HEK293 (cell line): ENCODE results near the gene RXYLT1.
A peak's percentile ranks its signal among the peaks of the same experiment; 100 is the strongest.

Experiments
- CTCF ChIA-PET: fragments of 350-600 bp; formaldehyde crosslinking; extraction: SDS; loops from one replicate; lab custom pipeline; 2021; ENCODE audit warnings: antibody characterized with exemption; lab: Yijun Ruan, JAX
- POLR2A ChIA-PET: fragments of 300-600 bp; formaldehyde crosslinking; extraction: SDS; loops from one replicate; lab custom pipeline; 2020; ENCODE audit warnings: antibody characterized with exemption, inconsistent platforms; lab: Yijun Ruan, JAX
- H3K27ac ChIP-seq: fragments of 200-500 bp; sonication (Bioruptor generic); 2 replicates; pipeline ENCODE4 v1.5.1; 2014; ENCODE audit warnings: low read depth, low read length, control low read depth, inconsistent platforms; ENCODE audit errors: extremely low read depth
- H3K36me3 ChIP-seq, 2 experiments: fragments of 200-500 bp in 1 of 2; sonication (Bioruptor generic) in 1 of 2; 1 replicate in 1 of 2; 2 replicates in 1 of 2; pipeline ENCODE4 v1.5.1; 2014 to 2017; ENCODE audit warnings: inconsistent platforms in 2 of 2, low read length in 2 of 2; ENCODE audit not compliant: control insufficient read depth in 2 of 2, insufficient read depth in 1 of 2
- H3K4me1 ChIP-seq: fragments of 200-500 bp; sonication (Bioruptor generic); 2 replicates; pipeline ENCODE4 v1.5.1; 2014; ENCODE audit warnings: mild to moderate bottlenecking, low read length, inconsistent platforms; ENCODE audit not compliant: control insufficient read depth, insufficient read depth
- H3K4me3 ChIP-seq: 2 replicates; pipeline ENCODE4 v1.5.1; 2011; ENCODE audit warnings: low read depth, mild to moderate bottlenecking, control low read depth, low read length, moderate library complexity
- H3K9me3 ChIP-seq: fragments of 200-500 bp; sonication (Bioruptor generic); 2 replicates; pipeline ENCODE4 v1.5.1; 2014; ENCODE audit warnings: low read depth, low read length, inconsistent platforms; ENCODE audit not compliant: control insufficient read depth, insufficient read depth
- MYNN ChIP-seq: fragments of 450-650 bp; formaldehyde crosslinking; IDR thresholded peaks from 2 replicates; pipeline ENCODE4 v1.5.1; 2016; ENCODE audit warnings: missing biosample characterization, missing genetic modification characterization, borderline replicate concordance
- SP3 ChIP-seq: fragments of 450-650 bp; formaldehyde crosslinking; IDR thresholded peaks from 2 replicates; pipeline ENCODE4 v1.5.1; 2016; ENCODE audit warnings: missing biosample characterization, missing genetic modification characterization
- ZEB2 ChIP-seq: fragments of 450-650 bp; formaldehyde crosslinking; IDR thresholded peaks from 2 replicates; pipeline ENCODE4 v1.5.1; 2016; ENCODE audit warnings: missing biosample characterization, missing genetic modification characterization
- ZFHX2 ChIP-seq: fragments of 450-650 bp; formaldehyde crosslinking; conservative IDR thresholded peaks from 2 replicates; pipeline ENCODE4 v1.5.1; 2016; ENCODE audit warnings: missing biosample characterization, missing genetic modification characterization
- ZFP37 ChIP-seq: fragments of 450-650 bp; formaldehyde crosslinking; IDR thresholded peaks from 2 replicates; pipeline ENCODE4 v1.5.1; 2016; ENCODE audit warnings: missing biosample characterization, missing genetic modification characterization
- ZNF112 ChIP-seq: fragments of 450-650 bp; formaldehyde crosslinking; IDR thresholded peaks from 2 replicates; pipeline ENCODE4 v1.5.0; 2017; ENCODE audit warnings: missing biosample characterization, missing genetic modification characterization
- ZNF133 ChIP-seq: fragments of 450-650 bp; formaldehyde crosslinking; IDR thresholded peaks from 2 replicates; pipeline ENCODE4 v1.5.1; 2016; ENCODE audit warnings: missing biosample characterization, missing genetic modification characterization
- ZNF202 ChIP-seq: fragments of 450-650 bp; formaldehyde crosslinking; IDR thresholded peaks from 2 replicates; pipeline ENCODE4 v1.5.1; 2016; ENCODE audit warnings: missing biosample characterization, missing genetic modification characterization, borderline replicate concordance
- ZNF274 ChIP-seq, 2 experiments: fragments of 200-500 bp in 1 of 2; fragments of 450-650 bp in 1 of 2; sonication (Bioruptor generic) in 1 of 2; formaldehyde crosslinking in 1 of 2; IDR thresholded peaks; 2 replicates each; pipeline versions ENCODE4 v1.5.1 to v1.6.1; 2014 to 2016; ENCODE audit warnings: borderline replicate concordance in 1 of 2, inconsistent platforms in 1 of 2, low read length in 1 of 2, missing biosample characterization in 1 of 2, missing genetic modification characterization in 1 of 2
- ZNF391 ChIP-seq: fragments of 450-650 bp; formaldehyde crosslinking; IDR thresholded peaks from 2 replicates; pipeline ENCODE4 v1.5.1; 2016; ENCODE audit warnings: low read depth, missing biosample characterization, missing genetic modification characterization, borderline replicate concordance
- ZNF433 ChIP-seq: fragments of 450-650 bp; formaldehyde crosslinking; IDR thresholded peaks from 2 replicates; pipeline ENCODE4 v1.5.1; 2016; ENCODE audit warnings: missing biosample characterization, missing genetic modification characterization, low read depth
- ZNF48 ChIP-seq: fragments of 450-650 bp; formaldehyde crosslinking; IDR thresholded peaks from 2 replicates; pipeline ENCODE4 v1.5.1; 2016; ENCODE audit warnings: missing biosample characterization, missing genetic modification characterization
- ZNF521 ChIP-seq: fragments of 450-650 bp; formaldehyde crosslinking; IDR thresholded peaks from 2 replicates; pipeline ENCODE4 v1.5.1; 2017; ENCODE audit warnings: missing biosample characterization, mild to moderate bottlenecking, missing genetic modification characterization
- ZNF544 ChIP-seq: fragments of 450-650 bp; formaldehyde crosslinking; IDR thresholded peaks from 2 replicates; pipeline ENCODE4 v1.5.0; 2017; ENCODE audit warnings: missing biosample characterization, missing genetic modification characterization
- ZNF548 ChIP-seq: fragments of 450-650 bp; formaldehyde crosslinking; IDR thresholded peaks from 2 replicates; pipeline ENCODE4 v1.5.1; 2016; ENCODE audit warnings: missing biosample characterization, missing genetic modification characterization
- ZNF549 ChIP-seq: fragments of 450-650 bp; IDR thresholded peaks from 2 replicates; pipeline ENCODE4 v1.5.1; 2018; ENCODE audit warnings: missing biosample characterization, missing genetic modification characterization, mild to moderate bottlenecking, inconsistent platforms, moderate library complexity
- ZNF600 ChIP-seq: fragments of 450-650 bp; formaldehyde crosslinking; IDR thresholded peaks from 2 replicates; pipeline ENCODE4 v1.5.1; 2016; ENCODE audit warnings: missing biosample characterization, missing genetic modification characterization
- ZNF658 ChIP-seq: fragments of 450-650 bp; formaldehyde crosslinking; IDR thresholded peaks from 2 replicates; pipeline ENCODE4; 2016; ENCODE audit warnings: missing biosample characterization, missing genetic modification characterization
- ZNF670 ChIP-seq: fragments of 450-650 bp; formaldehyde crosslinking; IDR thresholded peaks from 2 replicates; pipeline ENCODE4 v1.5.1; 2016; ENCODE audit warnings: missing biosample characterization, missing genetic modification characterization, low read depth
- ZNF677 ChIP-seq: fragments of 450-650 bp; IDR thresholded peaks from 2 replicates; pipeline ENCODE4 v1.5.0; 2018; ENCODE audit warnings: missing biosample characterization, mild to moderate bottlenecking, missing genetic modification characterization, moderate library complexity
- ZXDB ChIP-seq: fragments of 450-650 bp; formaldehyde crosslinking; IDR thresholded peaks from 2 replicates; pipeline ENCODE4 v1.5.1; 2016; ENCODE audit warnings: missing biosample characterization, missing genetic modification characterization
- TF ChIP-seq, protein P1 (sequence below): fragments of 450-650 bp; formaldehyde crosslinking; IDR thresholded peaks from 2 replicates; pipeline ENCODE4 v1.5.1; 2016; ENCODE audit warnings: missing biosample characterization, missing genetic modification characterization
- TF ChIP-seq, protein P2 (sequence below): fragments of 450-650 bp; formaldehyde crosslinking; IDR thresholded peaks from 2 replicates; pipeline ENCODE4 v1.5.1; 2016; ENCODE audit warnings: missing biosample characterization, missing genetic modification characterization, borderline replicate concordance
- TF ChIP-seq, protein P3 (sequence below): fragments of 450-650 bp; formaldehyde crosslinking; IDR thresholded peaks from 2 replicates; pipeline ENCODE4 v1.5.1; 2017; ENCODE audit warnings: missing biosample characterization, missing genetic modification characterization
- TF ChIP-seq, protein P4 (sequence below): fragments of 450-650 bp; formaldehyde crosslinking; IDR thresholded peaks from 2 replicates; pipeline ENCODE4 v1.5.1; 2016; ENCODE audit warnings: missing biosample characterization, missing genetic modification characterization

RXYLT1 gene, protein sequence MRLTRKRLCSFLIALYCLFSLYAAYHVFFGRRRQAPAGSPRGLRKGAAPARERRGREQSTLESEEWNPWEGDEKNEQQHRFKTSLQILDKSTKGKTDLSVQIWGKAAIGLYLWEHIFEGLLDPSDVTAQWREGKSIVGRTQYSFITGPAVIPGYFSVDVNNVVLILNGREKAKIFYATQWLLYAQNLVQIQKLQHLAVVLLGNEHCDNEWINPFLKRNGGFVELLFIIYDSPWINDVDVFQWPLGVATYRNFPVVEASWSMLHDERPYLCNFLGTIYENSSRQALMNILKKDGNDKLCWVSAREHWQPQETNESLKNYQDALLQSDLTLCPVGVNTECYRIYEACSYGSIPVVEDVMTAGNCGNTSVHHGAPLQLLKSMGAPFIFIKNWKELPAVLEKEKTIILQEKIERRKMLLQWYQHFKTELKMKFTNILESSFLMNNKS

DNA sequence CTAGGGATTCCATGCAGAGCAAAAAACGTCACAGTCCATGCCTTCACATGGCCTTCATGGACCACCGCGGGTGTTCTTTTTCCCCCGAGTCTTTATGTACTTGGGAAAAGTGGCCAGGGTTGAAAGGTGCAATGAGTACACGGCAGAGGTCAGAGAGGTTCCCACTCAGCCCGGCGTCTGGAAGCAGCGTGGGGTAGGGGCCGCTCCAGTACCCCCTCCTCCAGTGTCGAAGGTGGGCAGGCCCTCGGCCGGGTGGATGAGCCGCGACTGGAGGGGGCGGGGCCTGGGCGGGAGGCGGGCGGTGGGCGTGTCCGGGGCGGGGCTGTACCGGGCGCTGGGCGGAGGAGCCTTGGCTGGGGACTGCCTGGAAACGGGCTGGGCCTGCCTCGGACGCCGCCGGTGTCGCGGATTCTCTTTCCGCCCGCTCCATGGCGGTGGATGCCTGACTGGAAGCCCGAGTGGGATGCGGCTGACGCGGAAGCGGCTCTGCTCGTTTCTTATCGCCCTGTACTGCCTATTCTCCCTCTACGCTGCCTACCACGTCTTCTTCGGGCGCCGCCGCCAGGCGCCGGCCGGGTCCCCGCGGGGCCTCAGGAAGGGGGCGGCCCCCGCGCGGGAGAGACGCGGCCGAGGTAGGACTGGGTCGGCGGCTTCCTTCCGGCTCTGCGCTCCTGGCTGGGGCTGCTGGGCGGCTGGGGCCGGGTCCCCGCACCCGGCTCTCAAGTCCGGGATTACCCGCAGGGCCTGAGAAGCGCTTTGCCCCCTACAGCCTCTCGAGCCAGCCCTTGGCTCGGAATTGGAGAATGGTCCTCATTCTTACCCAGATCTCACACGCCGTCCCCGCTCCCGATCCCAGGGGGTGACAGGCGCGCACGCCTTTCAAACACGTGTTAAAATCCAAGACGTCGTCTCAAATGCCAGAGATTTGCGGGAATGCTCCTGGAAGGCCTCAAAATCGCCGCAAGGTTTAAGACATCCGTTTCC lies at the start of gene RXYLT1:
Gene RXYLT1 (plus strand): TSS at position 412 of the 984 bp plus-strand sequence. CDS start 52 bp downstream, at position 464.
- H3K4me3 ChIP-seq: peak within 1 kb of the TSS; percentile 79
- H3K9me3 ChIP-seq: no peaks in the 10 kb centered on the region
- H3K4me1 ChIP-seq: peaks cover 6% of the 10 kb centered on the region; the same call in 1 of the 2 replicates
- POLR2A ChIA-PET: no interaction called here
- peaks cover 6 to 32% of the 10 kb centered on the region in 2 experiments; a peak in 2 of 3 replicates for H3K36me3 ChIP-seq
- CTCF ChIA-PET: interaction anchor here (0.7 kb wide), 1 partner anchor 792 kb away, joined by 3 read pairs; no protein-coding TSS in a partner anchor
- peak within 1 kb of the TSS; percentile 83 for H3K27ac ChIP-seq
- TF ChIP-seq ZNF112 (tag by site-specific recombination): no peak
- TF ChIP-seq ZEB2 (tag by site-specific recombination): 0 out of 2 replicates have a peak, but pooled peaks have one; percentile 50
- no peak for TF ChIP-seq ZNF133
- no peak for TF ChIP-seq MYNN (tag by site-specific recombination)
- TF ChIP-seq, protein P1, sequence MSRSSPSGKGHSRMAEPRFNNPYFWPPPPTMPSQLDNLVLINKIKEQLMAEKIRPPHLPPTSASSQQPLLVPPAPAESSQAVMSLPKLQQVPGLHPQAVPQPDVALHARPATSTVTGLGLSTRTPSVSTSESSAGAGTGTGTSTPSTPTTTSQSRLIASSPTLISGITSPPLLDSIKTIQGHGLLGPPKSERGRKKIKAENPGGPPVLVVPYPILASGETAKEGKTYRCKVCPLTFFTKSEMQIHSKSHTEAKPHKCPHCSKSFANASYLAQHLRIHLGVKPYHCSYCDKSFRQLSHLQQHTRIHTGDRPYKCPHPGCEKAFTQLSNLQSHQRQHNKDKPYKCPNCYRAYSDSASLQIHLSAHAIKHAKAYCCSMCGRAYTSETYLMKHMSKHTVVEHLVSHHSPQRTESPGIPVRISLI (tag by site-specific recombination): no peak
- TF ChIP-seq ZNF433 (tag by site-specific recombination): no peak
- peak; percentile 95 for TF ChIP-seq SP3 (tag by site-specific recombination)
- TF ChIP-seq ZFHX2 (tag by site-specific recombination): no peak; the same call in 1 of the 2 replicates
- TF ChIP-seq ZNF658 (tag by site-specific recombination): no peak
- TF ChIP-seq ZNF391 (tag by site-specific recombination): no peak
- peak; percentile 73 for TF ChIP-seq ZXDB
- no peak for TF ChIP-seq ZNF274 (IDR thresholded peaks at IDR 0.05; ENCODE audit: low read length)
- TF ChIP-seq ZNF274 (tag by site-specific recombination; IDR thresholded peaks at IDR 0.05; ENCODE audit: borderline replicate concordance): no peak
- peak; percentile 62; the same call in 1 of the 2 replicates for TF ChIP-seq ZFP37 (tag by site-specific recombination)
- TF ChIP-seq ZNF600 (tag by site-specific recombination): peak; percentile 80
- TF ChIP-seq ZNF548 (tag by site-specific recombination): no peak
- TF ChIP-seq ZNF670 (tag by site-specific recombination): no peak
- no peak for TF ChIP-seq ZNF544 (tag by site-specific recombination)
- TF ChIP-seq, protein P2, sequence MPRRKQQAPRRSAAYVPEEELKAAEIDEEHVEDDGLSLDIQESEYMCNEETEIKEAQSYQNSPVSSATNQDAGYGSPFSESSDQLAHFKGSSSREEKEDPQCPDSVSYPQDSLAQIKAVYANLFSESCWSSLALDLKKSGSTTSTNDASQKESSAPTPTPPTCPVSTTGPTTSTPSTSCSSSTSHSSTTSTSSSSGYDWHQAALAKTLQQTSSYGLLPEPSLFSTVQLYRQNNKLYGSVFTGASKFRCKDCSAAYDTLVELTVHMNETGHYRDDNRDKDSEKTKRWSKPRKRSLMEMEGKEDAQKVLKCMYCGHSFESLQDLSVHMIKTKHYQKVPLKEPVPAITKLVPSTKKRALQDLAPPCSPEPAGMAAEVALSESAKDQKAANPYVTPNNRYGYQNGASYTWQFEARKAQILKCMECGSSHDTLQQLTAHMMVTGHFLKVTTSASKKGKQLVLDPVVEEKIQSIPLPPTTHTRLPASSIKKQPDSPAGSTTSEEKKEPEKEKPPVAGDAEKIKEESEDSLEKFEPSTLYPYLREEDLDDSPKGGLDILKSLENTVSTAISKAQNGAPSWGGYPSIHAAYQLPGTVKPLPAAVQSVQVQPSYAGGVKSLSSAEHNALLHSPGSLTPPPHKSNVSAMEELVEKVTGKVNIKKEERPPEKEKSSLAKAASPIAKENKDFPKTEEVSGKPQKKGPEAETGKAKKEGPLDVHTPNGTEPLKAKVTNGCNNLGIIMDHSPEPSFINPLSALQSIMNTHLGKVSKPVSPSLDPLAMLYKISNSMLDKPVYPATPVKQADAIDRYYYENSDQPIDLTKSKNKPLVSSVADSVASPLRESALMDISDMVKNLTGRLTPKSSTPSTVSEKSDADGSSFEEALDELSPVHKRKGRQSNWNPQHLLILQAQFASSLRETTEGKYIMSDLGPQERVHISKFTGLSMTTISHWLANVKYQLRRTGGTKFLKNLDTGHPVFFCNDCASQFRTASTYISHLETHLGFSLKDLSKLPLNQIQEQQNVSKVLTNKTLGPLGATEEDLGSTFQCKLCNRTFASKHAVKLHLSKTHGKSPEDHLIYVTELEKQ (tag by site-specific recombination): no peak
- TF ChIP-seq, protein P3, sequence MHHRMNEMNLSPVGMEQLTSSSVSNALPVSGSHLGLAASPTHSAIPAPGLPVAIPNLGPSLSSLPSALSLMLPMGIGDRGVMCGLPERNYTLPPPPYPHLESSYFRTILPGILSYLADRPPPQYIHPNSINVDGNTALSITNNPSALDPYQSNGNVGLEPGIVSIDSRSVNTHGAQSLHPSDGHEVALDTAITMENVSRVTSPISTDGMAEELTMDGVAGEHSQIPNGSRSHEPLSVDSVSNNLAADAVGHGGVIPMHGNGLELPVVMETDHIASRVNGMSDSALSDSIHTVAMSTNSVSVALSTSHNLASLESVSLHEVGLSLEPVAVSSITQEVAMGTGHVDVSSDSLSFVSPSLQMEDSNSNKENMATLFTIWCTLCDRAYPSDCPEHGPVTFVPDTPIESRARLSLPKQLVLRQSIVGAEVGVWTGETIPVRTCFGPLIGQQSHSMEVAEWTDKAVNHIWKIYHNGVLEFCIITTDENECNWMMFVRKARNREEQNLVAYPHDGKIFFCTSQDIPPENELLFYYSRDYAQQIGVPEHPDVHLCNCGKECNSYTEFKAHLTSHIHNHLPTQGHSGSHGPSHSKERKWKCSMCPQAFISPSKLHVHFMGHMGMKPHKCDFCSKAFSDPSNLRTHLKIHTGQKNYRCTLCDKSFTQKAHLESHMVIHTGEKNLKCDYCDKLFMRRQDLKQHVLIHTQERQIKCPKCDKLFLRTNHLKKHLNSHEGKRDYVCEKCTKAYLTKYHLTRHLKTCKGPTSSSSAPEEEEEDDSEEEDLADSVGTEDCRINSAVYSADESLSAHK (tag by site-specific recombination): 0 out of 2 replicates have a peak, but pooled peaks have one; percentile 11
- TF ChIP-seq ZNF549 (tag by site-specific recombination): no peak
- no peak for TF ChIP-seq ZNF521 (tag by site-specific recombination)
- no peak for TF ChIP-seq ZNF202 (tag by site-specific recombination)
- TF ChIP-seq, protein P4, sequence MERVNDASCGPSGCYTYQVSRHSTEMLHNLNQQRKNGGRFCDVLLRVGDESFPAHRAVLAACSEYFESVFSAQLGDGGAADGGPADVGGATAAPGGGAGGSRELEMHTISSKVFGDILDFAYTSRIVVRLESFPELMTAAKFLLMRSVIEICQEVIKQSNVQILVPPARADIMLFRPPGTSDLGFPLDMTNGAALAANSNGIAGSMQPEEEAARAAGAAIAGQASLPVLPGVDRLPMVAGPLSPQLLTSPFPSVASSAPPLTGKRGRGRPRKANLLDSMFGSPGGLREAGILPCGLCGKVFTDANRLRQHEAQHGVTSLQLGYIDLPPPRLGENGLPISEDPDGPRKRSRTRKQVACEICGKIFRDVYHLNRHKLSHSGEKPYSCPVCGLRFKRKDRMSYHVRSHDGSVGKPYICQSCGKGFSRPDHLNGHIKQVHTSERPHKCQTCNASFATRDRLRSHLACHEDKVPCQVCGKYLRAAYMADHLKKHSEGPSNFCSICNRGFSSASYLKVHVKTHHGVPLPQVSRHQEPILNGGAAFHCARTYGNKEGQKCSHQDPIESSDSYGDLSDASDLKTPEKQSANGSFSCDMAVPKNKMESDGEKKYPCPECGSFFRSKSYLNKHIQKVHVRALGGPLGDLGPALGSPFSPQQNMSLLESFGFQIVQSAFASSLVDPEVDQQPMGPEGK (tag by site-specific recombination): peak; percentile 84
- TF ChIP-seq ZNF48 (tag by site-specific recombination): no peak
- TF ChIP-seq ZNF677 (tag by site-specific recombination): no peak
